ES-I3 (cell line): ENCODE measurements around the gene GRK3.

Experiments
- H3K36me3 ChIP-seq: 2 replicates; pipeline ENCODE4 v1.6.1; 2013; ENCODE audit warnings: mild to moderate bottlenecking, low read length, control low read depth, moderate library complexity; ENCODE audit not compliant: insufficient read depth
- H3K4me1 ChIP-seq: 2 replicates; pipeline ENCODE4 v1.6.1; 2013; ENCODE audit warnings: mild to moderate bottlenecking, control low read depth, low read length; ENCODE audit not compliant: insufficient read depth
- H3K9ac ChIP-seq: 2 replicates; pipeline ENCODE4 v1.6.1; 2013; ENCODE audit warnings: low read depth, mild to moderate bottlenecking, low read length, moderate library complexity
- H3K9me3 ChIP-seq: 2 replicates; pipeline ENCODE4 v1.6.1; 2013; ENCODE audit warnings: mild to moderate bottlenecking, low read length, moderate library complexity; ENCODE audit not compliant: control insufficient read depth, insufficient read depth

GRK3 gene

DNA sequence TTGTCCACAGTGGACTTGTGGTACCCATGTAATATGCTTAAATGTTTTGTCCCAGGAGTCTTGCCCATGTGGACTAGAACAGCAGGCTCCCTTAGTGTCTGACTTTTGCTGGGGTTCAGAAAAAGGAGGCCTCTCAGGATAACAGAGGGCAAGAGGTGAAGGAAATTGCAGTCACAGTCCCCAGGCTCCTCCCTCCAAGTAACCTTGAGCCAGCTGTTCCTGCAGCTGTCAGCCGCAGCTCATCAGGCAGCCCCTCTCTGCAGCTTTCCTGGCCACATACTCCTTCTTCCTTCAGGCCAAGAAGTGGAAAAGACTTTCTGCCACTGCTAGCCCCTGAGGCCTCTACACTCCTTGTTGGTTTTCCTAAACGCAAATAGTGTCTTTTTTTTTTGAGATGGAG is 171.2 kb downstream of the GRK3 start:
- Histone ChIP-seq H3K9ac (no peak overlapping the region), H3K4me1 (no peaks in the 10 kb centered on the region), H3K36me3 (no peaks in the 10 kb centered on the region), H3K9me3 (no peaks in the 10 kb centered on the region)

DNA sequence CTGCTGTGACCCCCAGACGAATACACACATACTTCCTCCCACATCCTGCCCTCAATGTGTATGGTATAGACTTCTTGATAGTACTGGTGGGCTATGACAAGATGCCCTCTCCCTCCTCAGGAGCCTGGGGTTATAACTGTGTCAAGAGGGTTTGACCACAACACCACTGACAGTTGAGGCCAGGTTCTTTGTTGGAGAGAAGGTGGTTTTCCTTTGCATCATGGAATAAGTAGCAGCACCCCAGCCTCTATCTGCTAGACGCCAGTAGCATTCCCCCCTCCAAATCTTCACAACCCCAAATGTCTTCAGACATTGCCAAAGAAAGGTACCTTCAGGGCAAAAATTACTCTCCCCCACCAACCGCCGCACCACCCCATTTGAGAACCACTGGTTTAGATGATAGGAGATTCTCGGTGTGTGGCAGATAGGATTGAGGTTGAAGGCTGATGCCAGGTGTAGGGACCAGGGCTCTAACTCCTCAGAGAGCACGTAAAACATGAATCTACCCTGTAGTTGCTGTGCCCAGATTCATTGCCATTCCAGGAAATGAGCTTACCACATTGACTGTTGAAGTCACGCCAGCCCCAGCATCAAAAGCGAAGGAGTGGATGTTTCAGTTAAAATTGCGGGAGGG is 172.0 kb downstream of the GRK3 start:
- Histone ChIP-seq H3K36me3 (no peaks in the 10 kb centered on the region), H3K4me1 (no peaks in the 10 kb centered on the region), H3K9me3 (no peaks in the 10 kb centered on the region), H3K9ac (no peak overlapping the region)

DNA sequence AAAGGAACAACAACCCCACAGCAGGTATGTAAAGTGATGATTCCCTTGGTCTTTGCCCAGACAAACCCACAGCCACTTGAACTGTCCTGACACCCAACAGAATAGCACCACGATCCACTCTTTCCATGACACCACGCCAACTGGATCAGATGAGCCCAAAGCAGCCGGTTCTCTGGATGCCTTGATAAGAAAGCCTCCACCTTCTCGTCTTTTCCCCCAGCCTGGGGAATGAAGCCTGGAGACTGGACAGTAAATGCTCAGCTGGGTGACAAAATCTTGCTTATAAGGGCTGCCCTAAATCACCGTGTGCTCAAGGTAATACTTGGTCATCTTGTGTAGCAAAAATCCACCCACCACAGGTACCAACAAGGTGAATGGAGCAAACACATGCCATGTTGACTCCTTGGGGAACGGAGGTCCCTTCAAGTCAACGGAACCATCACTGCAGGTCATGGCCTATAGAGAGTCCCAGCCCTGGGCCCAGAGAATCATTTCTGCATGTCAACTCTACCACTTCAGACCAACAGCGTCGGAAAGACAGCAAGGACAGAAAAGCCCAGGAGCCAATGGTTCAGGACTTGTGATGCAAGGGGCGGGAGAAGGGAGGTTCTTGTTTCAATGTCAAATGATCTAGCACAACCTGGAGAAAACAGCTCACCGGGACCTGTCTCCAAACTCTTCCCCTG is 175.3 kb downstream of the GRK3 start:
- Histone ChIP-seq H3K36me3 (no peaks in the 10 kb centered on the region), H3K9me3 (no peaks in the 10 kb centered on the region), H3K4me1 (no peaks in the 10 kb centered on the region; the same call in 1 of the 2 replicates), H3K9ac (no peak overlapping the region)

GRCh38 chr22:25741692-25742626 is 177.5 kb downstream of the GRK3 start, which contains the start of gene MYO18B:
Gene MYO18B, plus strand, starts transcription at chr22:25742188. Its CDS starts 18,905 bp downstream, at chr22:25761093.
- Histone ChIP-seq H3K9ac (peak within 1 kb of the TSS; percentile 15; the same call in 1 of the 2 replicates), H3K9me3 (no peaks in the 10 kb centered on the region), H3K36me3 (no peaks in the 10 kb centered on the region), H3K4me1 (no peaks in the 10 kb centered on the region; the same call in 1 of the 2 replicates)

DNA sequence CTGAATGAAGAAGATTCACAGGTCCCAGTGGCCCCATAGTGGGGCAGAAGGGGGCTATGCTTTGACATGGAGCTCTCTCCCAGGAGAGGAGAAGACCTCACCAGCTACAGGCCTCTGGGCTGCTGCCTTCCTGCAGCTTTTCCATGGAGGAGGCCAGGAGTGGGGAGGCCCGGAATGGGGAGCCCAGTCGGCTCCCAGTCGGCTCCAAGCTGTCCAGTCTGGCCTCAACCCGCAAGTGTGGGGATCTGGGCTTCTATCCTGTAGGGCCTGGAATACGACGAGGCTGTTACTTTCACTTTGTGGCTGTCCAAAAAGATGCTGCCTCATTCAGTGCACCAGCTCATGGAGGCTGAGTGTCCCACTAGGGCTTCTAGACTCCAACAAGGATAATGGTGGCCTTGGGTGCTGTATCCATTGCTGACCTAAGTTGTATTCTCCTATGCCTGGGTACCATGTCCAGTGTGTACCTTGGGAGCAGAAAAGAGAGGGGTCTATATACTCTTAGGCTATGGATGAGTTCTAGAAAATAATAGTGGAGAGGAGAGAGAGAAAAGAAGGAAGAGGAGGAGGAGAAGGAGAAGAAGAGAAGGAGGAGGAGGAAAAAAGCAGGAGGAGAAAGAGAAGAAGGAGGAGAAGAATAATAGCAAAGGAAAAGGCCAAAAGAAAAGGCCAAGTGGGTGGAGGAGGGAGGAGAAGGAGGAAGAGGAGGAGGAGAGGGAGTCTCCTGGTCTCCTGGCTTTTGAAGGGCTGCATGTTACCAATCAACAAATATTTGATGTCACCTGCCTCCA is 178.6 kb downstream of the GRK3 start:
- H3K36me3 ChIP-seq, result no peaks in the 10 kb centered on the region
- H3K9me3 ChIP-seq, result no peaks in the 10 kb centered on the region
- no peak overlapping the region for H3K9ac ChIP-seq
- H3K4me1 ChIP-seq, result no peaks in the 10 kb centered on the region; the same call in 1 of the 2 replicates

GRCh38 chr22:25744694-25745093 is 180.2 kb downstream of the GRK3 start:
- Histone ChIP-seq H3K4me1 (no peaks in the 10 kb centered on the region; the same call in 1 of the 2 replicates), H3K36me3 (no peaks in the 10 kb centered on the region), H3K9me3 (no peaks in the 10 kb centered on the region), H3K9ac (no peak overlapping the region)

DNA sequence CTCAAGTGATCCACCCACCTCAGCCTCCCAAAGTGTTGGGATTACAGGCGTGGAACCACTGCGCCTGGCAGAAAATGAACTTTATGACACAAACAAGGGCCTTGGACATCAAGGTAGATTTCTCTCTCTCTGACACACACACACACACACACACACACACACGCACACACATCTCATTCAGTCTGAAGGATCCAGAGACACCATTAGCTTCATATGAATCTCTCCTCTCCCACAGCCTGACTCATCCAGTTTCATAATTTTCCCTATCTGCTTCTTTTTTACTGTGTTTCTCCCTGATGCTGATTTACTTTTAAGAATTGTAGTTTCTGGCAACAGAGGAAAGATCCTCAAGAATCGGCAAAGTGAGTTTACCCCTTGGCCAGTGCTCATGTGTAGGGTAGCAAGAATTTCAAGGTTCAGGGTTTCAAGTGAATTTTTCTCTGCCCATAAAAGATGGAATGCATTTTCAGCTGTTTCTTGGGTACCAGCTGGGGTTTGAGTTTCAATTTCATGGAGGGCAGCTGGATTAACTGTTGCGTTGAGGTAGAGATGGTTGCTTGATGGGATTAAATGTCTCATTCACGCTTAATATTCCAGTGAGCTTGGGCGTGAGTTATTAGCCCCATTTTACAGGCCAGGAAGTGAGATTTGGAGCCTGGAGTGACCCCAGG is 181.0 kb downstream of the GRK3 start:
- H3K9ac ChIP-seq, result no peak overlapping the region
- no peaks in the 10 kb centered on the region for H3K36me3 ChIP-seq
- no peaks in the 10 kb centered on the region; the same call in 1 of the 2 replicates for H3K4me1 ChIP-seq

GRCh38 chr22:25746012-25746373 is 181.5 kb downstream of the GRK3 start:
- no peak overlapping the region for H3K9ac ChIP-seq
- no peaks in the 10 kb centered on the region; the same call in 1 of the 2 replicates for H3K4me1 ChIP-seq
- no peaks in the 10 kb centered on the region for H3K9me3 ChIP-seq
- H3K36me3 ChIP-seq, result no peaks in the 10 kb centered on the region

More for the DNA sequence above, 181.0 kb downstream of the GRK3 start:
- no peaks in the 10 kb centered on the region for H3K9me3 ChIP-seq

- Histone ChIP-seq H3K4me1 (no peaks in the 10 kb centered on the region), H3K36me3 (no peaks in the 10 kb centered on the region), H3K9me3 (no peaks in the 10 kb centered on the region), H3K9ac (no peak overlapping the region)
These were observed 182.9 kb downstream of the GRK3 start for GRCh38 chr22:25747245-25747944.

DNA sequence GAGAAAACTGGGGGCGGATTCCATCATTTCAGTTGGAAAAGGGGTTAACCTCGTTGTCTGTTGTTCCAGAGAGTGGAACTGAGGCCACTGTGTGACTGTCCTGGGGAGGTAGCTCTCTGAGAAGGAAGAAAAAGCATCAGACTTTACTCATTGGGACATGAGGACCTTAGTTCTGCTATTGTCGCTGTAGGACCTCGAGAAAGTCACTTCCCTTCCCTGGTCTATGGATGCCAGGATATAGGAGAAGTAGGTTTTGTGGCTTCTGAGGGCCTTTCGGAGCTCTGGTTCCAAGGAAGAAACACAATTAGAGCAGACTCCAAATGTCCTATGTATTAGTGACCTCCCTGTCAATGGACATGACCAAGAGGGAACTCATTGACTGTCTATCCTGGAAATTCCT is 183.7 kb downstream of the GRK3 start:
- H3K36me3 ChIP-seq, result no peaks in the 10 kb centered on the region
- H3K4me1 ChIP-seq, result no peaks in the 10 kb centered on the region
- no peak overlapping the region for H3K9ac ChIP-seq
- H3K9me3 ChIP-seq, result no peaks in the 10 kb centered on the region

GRCh38 chr22:25748704-25749103 is 184.2 kb downstream of the GRK3 start:
- no peak overlapping the region for H3K9ac ChIP-seq
- H3K4me1 ChIP-seq, result no peaks in the 10 kb centered on the region

GRCh38 chr22:25749420-25750169 is 185.1 kb downstream of the GRK3 start:
- Histone ChIP-seq H3K9me3 (no peaks in the 10 kb centered on the region), H3K36me3 (no peaks in the 10 kb centered on the region), H3K9ac (no peak overlapping the region), H3K4me1 (no peaks in the 10 kb centered on the region)

More at GRCh38 chr22:25748704-25749103, 184.2 kb downstream of the GRK3 start:
- H3K36me3 ChIP-seq, result no peaks in the 10 kb centered on the region
- H3K9me3 ChIP-seq, result no peaks in the 10 kb centered on the region
